ENCODE results near the gene HOXA5.

The HOXA5 gene

DNA sequence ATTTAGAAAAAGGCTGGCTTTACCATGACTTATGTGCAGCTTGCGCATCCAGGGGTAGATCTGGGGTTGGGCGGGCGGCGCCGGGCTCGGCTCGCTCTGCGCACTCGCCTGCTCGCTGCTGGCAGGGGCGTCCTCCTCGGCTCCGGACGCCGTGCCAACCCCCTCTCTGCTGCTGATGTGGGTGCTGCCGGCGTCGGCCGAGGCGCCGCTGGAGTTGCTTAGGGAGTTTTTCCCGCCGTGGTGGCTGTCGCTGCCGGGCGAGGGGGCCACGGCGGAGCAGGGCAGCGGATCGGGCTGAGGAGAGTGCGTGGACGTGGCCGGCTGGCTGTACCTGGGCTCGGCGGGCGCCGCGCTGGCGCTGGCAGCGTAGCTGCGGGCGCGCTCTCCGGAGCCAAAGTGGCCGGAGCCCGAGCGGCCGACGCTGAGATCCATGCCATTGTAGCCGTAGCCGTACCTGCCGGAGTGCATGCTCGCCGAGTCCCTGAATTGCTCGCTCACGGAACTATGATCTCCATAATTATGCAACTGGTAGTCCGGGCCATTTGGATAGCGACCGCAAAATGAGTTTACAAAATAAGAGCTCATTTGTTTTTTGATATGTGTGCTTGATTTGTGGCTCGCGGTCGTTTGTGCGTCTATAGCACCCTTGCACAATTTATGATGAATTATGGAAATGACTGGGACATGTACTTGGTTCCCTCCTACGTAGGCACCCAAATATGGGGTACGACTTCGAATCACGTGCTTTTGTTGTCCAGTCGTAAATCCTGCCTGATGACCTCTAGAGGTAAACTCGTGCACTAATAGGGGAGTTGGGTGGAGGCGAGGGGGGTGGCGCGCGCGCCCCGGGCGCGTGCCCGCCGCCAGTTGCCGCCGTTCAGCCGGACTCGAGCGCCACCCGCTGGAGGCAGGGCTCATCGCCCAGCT lies at the start of gene HOXA5:
Gene HOXA5 (minus strand): TSS at position 659 of the 927 bp plus-strand sequence. CDS start 74 bp downstream, at position 585.
- Histone ChIP-seq H3K9me3 (ENCODE audit: control insufficient read depth, insufficient read depth, low read depth, low read length) (no peaks in the 10 kb centered on the region), H3K27ac (ENCODE audit: low read depth, low read length) (no peak within 1 kb of the TSS; the same call in 1 of the 2 replicates), H3K36me3 (ENCODE audit: control insufficient read depth, insufficient read depth, low read length) (no peaks in the 10 kb centered on the region), H3K4me3 (ENCODE audit: low read depth, low read length) (peak within 1 kb of the TSS; percentile 70), H3K4me1 (ENCODE audit: control insufficient read depth, insufficient read depth, low read length) (peaks cover 24% of the 10 kb centered on the region; the same call in 1 of the 2 replicates), H3K27me3 (ENCODE audit: control insufficient read depth, insufficient read depth, low read length) (peaks cover 100% of the 10 kb centered on the region), H3K9ac (ENCODE audit: low read length) (peak within 1 kb of the TSS; percentile 78)

DNA sequence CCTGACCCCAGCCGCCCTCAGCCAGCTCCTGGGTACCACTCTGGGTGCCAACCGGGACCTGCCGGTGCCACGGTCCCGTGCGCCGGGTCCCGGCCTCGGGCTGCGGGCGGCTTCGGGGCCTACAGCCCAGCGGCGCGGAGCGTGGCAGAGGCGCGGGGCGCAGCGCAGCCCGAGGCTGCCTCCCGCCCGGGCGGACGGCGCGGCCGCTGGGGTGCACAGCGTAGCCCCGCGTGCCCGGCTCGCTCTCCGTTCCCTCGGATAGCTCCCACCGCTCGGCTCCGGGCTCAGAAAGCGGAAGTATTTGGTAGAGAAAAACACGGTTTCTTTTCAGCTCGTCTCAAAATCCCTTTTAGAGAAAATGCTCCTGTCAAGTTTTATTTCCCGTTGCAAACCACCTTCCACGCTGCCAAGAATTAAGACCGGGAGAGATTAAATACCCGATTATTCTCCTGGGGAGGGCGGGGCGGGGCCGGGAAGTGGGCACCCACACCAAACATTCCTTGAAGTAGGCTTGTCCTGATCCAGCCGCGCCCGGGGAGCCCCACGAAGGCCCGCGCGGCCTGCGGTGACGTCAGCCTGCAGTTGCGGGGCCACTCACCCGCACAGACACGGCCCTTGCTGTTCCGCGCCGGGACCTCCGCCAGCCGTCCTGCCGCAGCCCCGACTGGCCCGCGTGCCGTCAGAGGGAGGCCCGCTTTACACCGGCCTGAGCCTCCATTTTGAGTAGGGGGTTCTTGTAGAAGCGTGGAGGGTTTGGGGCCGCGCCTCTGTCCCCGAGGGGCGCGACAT lies 49.3 kb upstream of the HOXA5 start:
- Histone ChIP-seq H3K36me3 (ENCODE audit: control insufficient read depth, insufficient read depth, low read length) (no peaks in the 10 kb centered on the region), H3K9ac (ENCODE audit: low read length) (peak overlapping the region; percentile 17), H3K9me3 (ENCODE audit: control insufficient read depth, insufficient read depth, low read depth, low read length) (no peaks in the 10 kb centered on the region), H3K4me1 (ENCODE audit: control insufficient read depth, insufficient read depth, low read length) (peaks cover 19% of the 10 kb centered on the region), H3K27ac (ENCODE audit: low read depth, low read length) (no peak overlapping the region), H3K27me3 (ENCODE audit: control insufficient read depth, insufficient read depth, low read length) (peaks cover 100% of the 10 kb centered on the region), H3K4me3 (ENCODE audit: low read depth, low read length) (peak overlapping the region; percentile 40)

DNA sequence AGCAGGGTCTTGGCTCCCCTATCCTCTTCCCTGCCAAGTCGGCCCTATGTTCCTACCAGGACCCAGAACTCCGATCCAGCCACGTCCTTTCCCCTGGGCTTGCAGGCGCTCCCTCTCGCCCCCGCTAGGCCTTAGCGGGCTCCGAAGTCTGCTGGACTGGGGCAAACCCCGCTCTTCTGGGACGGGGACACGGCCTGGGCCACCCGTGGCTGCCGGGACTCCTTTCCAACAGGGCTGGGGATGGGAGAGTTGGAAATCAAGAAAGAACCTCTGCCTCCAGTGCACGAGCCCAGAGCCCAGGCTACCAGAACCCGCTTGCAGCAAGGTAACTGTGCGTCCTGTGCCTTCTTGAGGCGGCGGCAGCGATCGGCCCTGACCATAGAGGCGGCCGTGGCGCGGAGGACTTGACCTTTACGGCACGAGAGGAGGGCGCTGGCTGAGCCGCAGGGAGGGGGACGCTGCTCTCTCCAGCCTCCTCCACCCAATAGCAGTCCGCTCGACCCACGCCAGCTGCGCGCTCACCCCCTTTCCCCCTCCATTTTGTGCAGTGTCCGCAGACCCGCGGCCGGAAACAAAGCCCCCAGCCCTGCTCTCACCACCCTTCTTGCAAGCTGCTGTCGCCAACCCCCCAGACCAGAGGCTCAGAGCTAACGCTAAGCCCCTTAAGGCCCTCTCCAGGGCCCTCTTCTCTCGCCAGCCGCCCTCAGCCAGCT lies 48.5 kb upstream of the HOXA5 start:
- no peak overlapping the region for H3K27ac ChIP-seq (ENCODE audit: low read depth, low read length)
- H3K36me3 ChIP-seq (ENCODE audit: control insufficient read depth, insufficient read depth, low read length) = no peaks in the 10 kb centered on the region
- no peaks in the 10 kb centered on the region for H3K9me3 ChIP-seq (ENCODE audit: control insufficient read depth, insufficient read depth, low read depth, low read length)
- H3K27me3 ChIP-seq (ENCODE audit: control insufficient read depth, insufficient read depth, low read length) = peaks cover 100% of the 10 kb centered on the region
- no peak overlapping the region for H3K9ac ChIP-seq (ENCODE audit: low read length)
- H3K4me1 ChIP-seq (ENCODE audit: control insufficient read depth, insufficient read depth, low read length) = peaks cover 25% of the 10 kb centered on the region
- peak overlapping the region; percentile 40 for H3K4me3 ChIP-seq (ENCODE audit: low read depth, low read length)

DNA sequence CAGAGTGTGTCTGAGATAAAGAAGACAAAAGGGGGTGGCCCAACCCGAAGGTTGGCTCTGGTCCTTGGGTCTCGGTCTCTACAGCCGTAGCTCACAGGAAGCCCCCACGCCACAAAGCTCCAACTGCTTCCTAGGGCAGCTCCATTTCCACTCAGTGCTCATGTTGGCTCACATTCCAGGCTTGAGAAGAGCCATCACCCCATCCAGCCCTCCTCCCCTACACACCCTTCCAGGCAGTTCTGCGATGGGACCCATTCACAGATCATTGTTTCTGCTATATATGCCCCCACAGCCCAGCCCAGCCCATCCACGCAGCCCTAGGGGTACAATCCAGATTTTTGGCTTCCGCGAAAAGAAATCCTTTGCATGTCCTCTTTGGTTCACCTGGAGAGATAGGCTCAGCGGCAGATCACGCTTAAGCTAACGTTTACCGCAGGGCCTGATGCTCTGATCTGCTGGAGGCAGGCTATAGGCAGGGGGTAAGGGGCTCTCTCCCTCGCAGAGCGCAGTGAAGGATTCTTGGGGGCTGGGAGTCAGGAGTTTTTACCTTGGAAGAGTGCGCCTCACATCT lies 47.8 kb upstream of the HOXA5 start:
- Histone ChIP-seq H3K36me3 (ENCODE audit: control insufficient read depth, insufficient read depth, low read length) (no peaks in the 10 kb centered on the region), H3K27ac (ENCODE audit: low read depth, low read length) (no peak overlapping the region), H3K27me3 (ENCODE audit: control insufficient read depth, insufficient read depth, low read length) (peaks cover 100% of the 10 kb centered on the region), H3K4me1 (ENCODE audit: control insufficient read depth, insufficient read depth, low read length) (peaks cover 28% of the 10 kb centered on the region), H3K9ac (ENCODE audit: low read length) (no peak overlapping the region), H3K4me3 (ENCODE audit: low read depth, low read length) (no peak overlapping the region), H3K9me3 (ENCODE audit: control insufficient read depth, insufficient read depth, low read depth, low read length) (no peaks in the 10 kb centered on the region)

DNA sequence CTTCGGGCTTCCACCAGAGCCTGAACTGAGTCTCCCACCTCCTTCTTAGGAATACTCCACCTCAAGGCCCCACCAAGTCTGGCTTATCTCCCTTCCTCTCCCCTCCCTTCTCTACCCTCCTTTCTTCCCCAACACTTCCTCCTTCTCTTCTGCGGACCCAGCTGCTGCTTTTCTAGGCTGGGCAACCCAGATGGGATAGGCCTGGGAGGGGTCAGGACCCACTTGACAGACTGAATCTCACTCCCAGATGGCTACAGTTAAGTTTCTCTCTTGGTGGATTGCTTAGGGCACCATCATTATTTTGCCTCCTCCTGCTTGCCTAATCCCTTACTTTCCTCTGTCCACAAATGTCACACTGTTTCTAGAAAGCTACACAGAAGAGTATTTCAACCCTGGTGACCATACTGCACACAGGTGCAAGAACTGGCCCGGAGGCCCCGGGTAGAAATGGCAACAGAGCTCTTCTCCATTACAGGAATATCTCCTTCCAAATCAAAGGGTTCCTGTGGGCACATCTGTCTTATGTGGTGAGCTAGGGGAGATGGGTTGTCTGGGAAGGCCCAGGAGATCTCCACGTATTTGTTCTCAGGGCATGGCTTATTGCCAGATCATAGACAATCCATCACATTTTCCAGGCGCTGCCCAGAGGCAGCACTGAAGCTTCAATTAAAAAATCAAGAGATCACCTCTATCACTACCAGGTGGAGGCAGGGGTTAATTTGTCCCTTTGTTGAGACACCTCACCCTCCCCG lies 46.7 kb upstream of the HOXA5 start:
- Histone ChIP-seq H3K9me3 (ENCODE audit: control insufficient read depth, insufficient read depth, low read depth, low read length) (no peaks in the 10 kb centered on the region), H3K4me1 (ENCODE audit: control insufficient read depth, insufficient read depth, low read length) (peaks cover 39% of the 10 kb centered on the region), H3K27ac (ENCODE audit: low read depth, low read length) (no peak overlapping the region), H3K27me3 (ENCODE audit: control insufficient read depth, insufficient read depth, low read length) (peaks cover 100% of the 10 kb centered on the region), H3K36me3 (ENCODE audit: control insufficient read depth, insufficient read depth, low read length) (no peaks in the 10 kb centered on the region), H3K9ac (ENCODE audit: low read length) (no peak overlapping the region), H3K4me3 (ENCODE audit: low read depth, low read length) (no peak overlapping the region)

DNA sequence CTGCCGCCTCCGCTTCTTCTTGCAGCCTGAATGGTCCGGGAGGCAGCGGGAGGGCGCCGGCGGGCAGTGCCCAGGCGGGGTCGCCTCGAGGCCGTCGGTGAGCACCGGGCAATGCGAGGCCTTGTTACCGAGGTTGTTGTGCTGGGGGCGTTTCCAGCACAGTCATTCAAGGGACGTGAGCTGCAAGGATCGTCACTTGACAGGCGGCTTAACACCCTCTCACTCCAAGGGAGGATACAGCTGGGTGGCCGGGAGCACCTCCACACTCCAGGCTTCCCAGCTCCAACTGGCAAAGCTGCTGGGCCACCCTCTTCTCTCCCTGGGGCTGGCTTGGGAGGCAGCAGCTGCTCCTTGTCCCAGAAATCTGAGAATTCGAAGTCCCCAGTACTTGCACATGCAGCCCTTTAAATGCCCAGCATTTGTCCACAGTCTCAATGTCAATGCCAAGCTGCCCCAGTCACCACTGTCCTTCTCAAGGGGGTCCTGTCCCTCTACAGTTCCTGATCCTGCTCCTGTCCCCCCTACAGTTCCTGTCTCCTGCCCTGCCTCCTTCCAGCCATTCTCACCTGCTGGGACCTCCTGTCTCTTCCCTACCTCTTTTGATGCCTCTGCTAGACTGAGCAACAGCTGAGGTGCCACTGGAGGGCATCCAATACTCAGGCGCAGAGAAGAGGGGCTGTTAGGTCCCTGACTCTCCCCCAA lies 46.0 kb upstream of the HOXA5 start:
- Histone ChIP-seq H3K27me3 (ENCODE audit: control insufficient read depth, insufficient read depth, low read length) (peaks cover 100% of the 10 kb centered on the region), H3K4me1 (ENCODE audit: control insufficient read depth, insufficient read depth, low read length) (peaks cover 45% of the 10 kb centered on the region), H3K9ac (ENCODE audit: low read length) (peak overlapping the region; percentile 24), H3K9me3 (ENCODE audit: control insufficient read depth, insufficient read depth, low read depth, low read length) (no peaks in the 10 kb centered on the region), H3K4me3 (ENCODE audit: low read depth, low read length) (peak overlapping the region; percentile 37), H3K36me3 (ENCODE audit: control insufficient read depth, insufficient read depth, low read length) (no peaks in the 10 kb centered on the region), H3K27ac (ENCODE audit: low read depth, low read length) (no peak overlapping the region)

DNA sequence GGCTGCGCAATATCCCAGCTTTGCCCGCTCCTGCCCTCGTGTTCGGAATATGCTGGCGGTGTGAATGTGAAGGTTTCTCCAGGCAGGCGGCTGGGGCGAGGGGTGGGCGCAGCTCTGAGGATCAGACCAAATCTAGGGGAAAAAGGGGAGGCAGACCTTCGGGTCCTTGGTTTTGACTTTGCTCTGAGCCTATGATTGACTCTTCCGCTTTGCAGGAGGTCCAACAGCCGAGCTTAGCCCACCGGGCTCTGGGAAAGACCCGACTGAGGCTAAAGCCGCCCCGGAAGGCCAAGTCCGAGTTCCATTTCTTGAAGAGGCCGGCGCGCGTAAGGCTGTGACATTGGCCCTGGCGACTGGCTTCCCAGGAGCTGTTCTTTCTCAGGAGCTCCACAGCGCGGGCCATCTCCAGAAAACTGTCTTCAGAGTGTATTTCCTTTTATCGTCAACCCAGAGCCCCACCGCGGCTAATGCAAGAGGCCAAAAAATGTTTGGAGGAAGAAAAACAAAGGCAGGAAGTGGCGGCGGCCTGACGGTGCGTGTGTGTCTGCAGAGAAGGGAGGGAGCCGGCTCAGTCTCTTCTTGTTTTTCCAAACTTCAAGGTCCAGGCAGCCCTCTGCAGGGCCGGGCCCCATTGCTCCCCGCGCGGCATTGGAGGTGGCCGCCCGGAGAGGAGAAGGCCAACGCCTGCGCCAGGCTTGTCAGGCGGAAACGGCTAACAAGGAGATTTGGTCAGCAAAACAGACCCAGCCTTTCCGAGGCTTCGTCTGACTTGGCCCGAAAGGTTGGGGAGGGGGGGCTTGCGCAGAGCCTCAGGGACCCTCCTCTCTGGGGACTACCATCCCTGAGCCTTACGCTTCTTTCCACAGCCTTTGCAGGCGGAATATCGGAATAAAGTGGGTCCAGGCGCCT lies 45.2 kb upstream of the HOXA5 start:
- peak overlapping the region; percentile 37 for H3K4me3 ChIP-seq (ENCODE audit: low read depth, low read length)
- peaks cover 49% of the 10 kb centered on the region for H3K4me1 ChIP-seq (ENCODE audit: control insufficient read depth, insufficient read depth, low read length)

DNA sequence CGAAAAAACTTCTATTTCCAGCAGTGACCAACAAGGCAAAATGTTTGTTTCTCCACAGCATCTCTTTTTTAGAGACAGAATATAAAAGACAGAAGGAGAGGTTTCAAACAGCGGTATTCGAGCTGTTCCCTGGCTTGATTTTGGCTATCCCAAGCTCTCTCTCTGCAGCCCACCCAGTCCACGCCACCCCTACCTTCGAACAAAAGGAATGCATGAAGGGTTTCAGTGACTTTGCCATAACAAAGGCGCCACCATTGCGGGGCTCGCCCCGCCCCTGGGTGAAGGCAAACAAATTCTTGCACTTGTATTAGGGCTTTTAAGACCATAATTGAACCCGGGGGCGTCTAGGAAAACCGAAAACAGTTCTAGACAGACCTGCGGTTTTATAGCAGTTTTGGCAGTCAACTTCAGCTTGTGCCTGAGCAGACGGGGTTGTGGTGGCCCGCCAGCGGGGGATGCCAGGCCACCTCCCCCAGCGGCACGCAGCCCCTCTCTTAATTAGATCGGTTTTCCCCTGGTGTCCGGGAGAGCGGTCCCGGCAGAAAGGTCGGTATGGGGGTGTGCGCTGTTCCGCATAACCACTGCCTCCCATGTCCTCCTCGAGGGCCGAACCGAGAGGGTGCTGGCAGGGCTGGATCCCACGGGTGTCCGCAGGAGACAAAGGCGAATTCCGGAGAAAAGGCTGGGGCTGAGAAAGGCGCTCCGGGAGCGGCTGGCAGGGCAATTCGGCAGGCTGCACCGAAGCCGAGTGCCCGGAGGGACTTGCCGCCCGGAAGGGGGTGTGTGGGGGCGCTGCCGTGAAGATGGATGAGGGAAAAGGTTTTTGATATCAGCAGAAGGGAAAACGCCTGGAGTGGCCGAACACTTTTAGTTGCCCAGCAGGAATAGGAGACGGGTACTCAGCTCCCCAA lies 44.2 kb upstream of the HOXA5 start:
- H3K27me3 ChIP-seq (ENCODE audit: control insufficient read depth, insufficient read depth, low read length) = peaks cover 100% of the 10 kb centered on the region
- H3K4me1 ChIP-seq (ENCODE audit: control insufficient read depth, insufficient read depth, low read length) = peaks cover 49% of the 10 kb centered on the region
- H3K9ac ChIP-seq (ENCODE audit: low read length) = peak overlapping the region; percentile 51
- no peaks in the 10 kb centered on the region for H3K36me3 ChIP-seq (ENCODE audit: control insufficient read depth, insufficient read depth, low read length)
- H3K4me3 ChIP-seq (ENCODE audit: low read depth, low read length) = peak overlapping the region; percentile 37; the same call in 1 of the 2 replicates
- no peak overlapping the region for H3K27ac ChIP-seq (ENCODE audit: low read depth, low read length)
- no peaks in the 10 kb centered on the region for H3K9me3 ChIP-seq (ENCODE audit: control insufficient read depth, insufficient read depth, low read depth, low read length)

More for the DNA sequence above, 45.2 kb upstream of the HOXA5 start:
- Histone ChIP-seq H3K36me3 (ENCODE audit: control insufficient read depth, insufficient read depth, low read length) (no peaks in the 10 kb centered on the region), H3K9ac (ENCODE audit: low read length) (peak overlapping the region; percentile 51), H3K27me3 (ENCODE audit: control insufficient read depth, insufficient read depth, low read length) (peaks cover 100% of the 10 kb centered on the region), H3K9me3 (ENCODE audit: control insufficient read depth, insufficient read depth, low read depth, low read length) (no peaks in the 10 kb centered on the region), H3K27ac (ENCODE audit: low read depth, low read length) (no peak overlapping the region)
